HepG2 (cell line): ENCODE results near the gene CENPB. TPM values are rescaled to one million over a fixed set of nuclear protein-coding genes. Genes with fewer than 3 reads are reported as not detected.
A peak's percentile ranks its signal among the peaks of the same experiment; 100 is the strongest.

ENCODE experiments used
- ATAC-seq: fragments of 200-7000 bp; cut with Tn5 transposase; 3 replicates; pipeline ENCODE4 v1.9.1; 2020; ENCODE audit warnings: mild to moderate bottlenecking, moderate library complexity
- BruUV-seq: library from RNA; stranded (reverse); fragments of 400-500 nt; replicated peaks from 2 replicates; lab custom pipeline; 2021; lab: Mats Ljungman, UMichigan
- CTCF ChIA-PET: fragments of 300-600 bp; formaldehyde crosslinking; extraction: SDS; loops from one replicate; lab custom pipeline; 2021; ENCODE audit warnings: low total read pairs, inconsistent platforms, low intra/inter-chr PET ratio; lab: Yijun Ruan, JAX
- POLR2A ChIA-PET: fragments of 350-600 bp; sonication (Branson Sonifier 250); formaldehyde crosslinking; loops from one replicate; lab custom pipeline; 2020; ENCODE audit warnings: antibody characterized with exemption, inconsistent platforms; lab: Yijun Ruan, JAX
- DNase-seq: peaks from one replicate; pipeline ENCODE4 v3.0.0-alpha.2; 2015; ENCODE audit warnings: low spot score
- FAIRE-seq: peaks from 3 replicates; lab custom pipeline; 2011; peaks lifted over from hg19 to GRCh38; lab: Jason Lieb, UNC
- H2AFZ ChIP-seq: one replicate; pipeline ENCODE4 v1.6.1; 2011; ENCODE audit warnings: low read length, inconsistent platforms
- H3K27ac ChIP-seq: fragments of 300-600 bp; 3 replicates; pipeline ENCODE4 v1.8.0; 2011; ENCODE audit warnings: mixed run types, mild to moderate bottlenecking, mixed read lengths, low read length, inconsistent platforms; ENCODE audit not compliant: insufficient read depth; ENCODE audit errors: extremely low read length
- H3K27me3 ChIP-seq, 2 experiments: fragments of 200-600 bp in 1 of 2; 2 replicates in 1 of 2; 3 replicates in 1 of 2; pipeline versions ENCODE4 v1.6.0 to v1.8.0; 2011; ENCODE audit warnings: low read length in 2 of 2, mild to moderate bottlenecking in 2 of 2, moderate library complexity in 2 of 2, inconsistent platforms in 1 of 2; ENCODE audit not compliant: insufficient read depth in 2 of 2, control insufficient read depth in 1 of 2
- H3K36me3 ChIP-seq, 2 experiments: fragments of 200-600 bp in 1 of 2; replicated peaks in 1 of 2; 2 replicates in 1 of 2; 3 replicates in 1 of 2; pipeline versions ENCODE4 v1.5.1 to v1.8.0; 2011; ENCODE audit warnings: low read length in 2 of 2, inconsistent platforms in 1 of 2; ENCODE audit not compliant: insufficient read depth in 2 of 2, control insufficient read depth in 1 of 2
- H3K4me1 ChIP-seq: 2 replicates; pipeline ENCODE4 v1.5.1; 2012; ENCODE audit warnings: low read length, inconsistent platforms; ENCODE audit not compliant: insufficient read depth
- H3K4me2 ChIP-seq: 2 replicates; pipeline ENCODE4 v1.6.0; 2011; ENCODE audit warnings: low read depth, low read length, inconsistent platforms
- H3K4me3 ChIP-seq, 3 experiments: fragments of 200-600 bp in 1 of 3; sonication (generic), shearing (Covaris generic) in 1 of 3; replicated peaks in 1 of 3; 2 replicates each; pipeline ENCODE4 v1.5.1; 2011 to 2016; ENCODE audit warnings: low read length in 3 of 3, inconsistent platforms in 2 of 3, low read depth in 2 of 3, mild to moderate bottlenecking in 2 of 3, control low read depth in 1 of 3, mixed read lengths in 1 of 3; ENCODE audit not compliant: insufficient read depth in 1 of 3
- H3K79me2 ChIP-seq: one replicate; pipeline ENCODE4 v1.6.1; 2011; ENCODE audit warnings: low read length, inconsistent platforms; ENCODE audit not compliant: insufficient read depth
- H3K9ac ChIP-seq: 2 replicates; pipeline ENCODE4 v1.6.0; 2011; ENCODE audit warnings: mild to moderate bottlenecking, low read depth, low read length, inconsistent platforms; ENCODE audit not compliant: insufficient read depth
- H3K9me3 ChIP-seq: 2 replicates; pipeline ENCODE4 v1.5.1; 2012; ENCODE audit warnings: mild to moderate bottlenecking, low read length
- H4K20me1 ChIP-seq: 2 replicates; pipeline ENCODE4 v1.6.0; 2011; ENCODE audit warnings: inconsistent platforms, mild to moderate bottlenecking, low read length, moderate library complexity; ENCODE audit not compliant: insufficient read depth
- CHCHD3 ChIP-seq: sonication (generic); formaldehyde crosslinking; IDR thresholded peaks from 2 replicates; pipeline ENCODE4 v1.8.0; 2022; ENCODE audit warnings: mild to moderate bottlenecking, missing genetic modification reagents, moderate library complexity
- FOXC1 ChIP-seq: sonication (generic); formaldehyde crosslinking; IDR thresholded peaks from 2 replicates; pipeline ENCODE4 v1.8.0; 2022; ENCODE audit warnings: mild to moderate bottlenecking, missing genetic modification reagents, borderline replicate concordance
- HOXD1 ChIP-seq: sonication (generic); formaldehyde crosslinking; IDR thresholded peaks from 2 replicates; pipeline ENCODE4 v1.5.0; 2020; ENCODE audit warnings: missing genetic modification reagents
- KAT8 ChIP-seq: IDR thresholded peaks from 2 replicates; pipeline ENCODE4 v1.6.1; 2016; ENCODE audit warnings: missing genetic modification reagents, missing compliant biosample characterization
- KDM5B ChIP-seq: sonication (generic); formaldehyde crosslinking; IDR thresholded peaks from 2 replicates; pipeline ENCODE4 v1.4.0; 2020; ENCODE audit warnings: missing genetic modification reagents, mild to moderate bottlenecking, borderline replicate concordance
- SMAD1 ChIP-seq: sonication (generic); formaldehyde crosslinking; IDR thresholded peaks from 2 replicates; pipeline ENCODE4 v1.4.0; 2020; ENCODE audit warnings: missing genetic modification reagents, low read depth, mild to moderate bottlenecking, borderline replicate concordance
- ZBTB7A ChIP-seq: sonication (generic); formaldehyde crosslinking; IDR thresholded peaks from 2 replicates; pipeline ENCODE4 v1.8.0; 2022; ENCODE audit warnings: mild to moderate bottlenecking, missing genetic modification reagents
- ZFP1 ChIP-seq: IDR thresholded peaks from 2 replicates; pipeline ENCODE4 v1.6.1; 2016
- ZFP90 ChIP-seq: sonication (generic); formaldehyde crosslinking; IDR thresholded peaks from 2 replicates; pipeline ENCODE4 v1.8.0; 2022; ENCODE audit warnings: missing genetic modification reagents, mild to moderate bottlenecking, inconsistent platforms, borderline replicate concordance
- ZNF432 ChIP-seq: sonication (generic); formaldehyde crosslinking; IDR thresholded peaks from 2 replicates; pipeline ENCODE4 v1.5.0; 2020; ENCODE audit warnings: missing genetic modification reagents, mild to moderate bottlenecking, borderline replicate concordance
- ZNF598 ChIP-seq: sonication (generic); formaldehyde crosslinking; IDR thresholded peaks from 2 replicates; pipeline ENCODE4 v1.5.1; 2020; ENCODE audit warnings: mild to moderate bottlenecking, missing genetic modification reagents, borderline replicate concordance
- ZNF614 ChIP-seq: IDR thresholded peaks from 2 replicates; pipeline ENCODE4 v1.6.1; 2018; ENCODE audit warnings: missing biosample characterization, missing genetic modification reagents, inconsistent platforms, borderline replicate concordance
- ZNF75D ChIP-seq: sonication (generic); formaldehyde crosslinking; IDR thresholded peaks from 2 replicates; pipeline ENCODE4 v1.8.1; 2023; ENCODE audit warnings: missing genetic modification reagents, mild to moderate bottlenecking, borderline replicate concordance
- WGBS: methylation state at CpG from one replicate; pipeline ENCODE4 v1.1.6; 2017; ENCODE audit warnings: low lambda C conversion rate; 5-methylcytosine and 5-hydroxymethylcytosine counted together
- in situ Hi-C: cut with HindIII; loops from 2 replicates; pipeline ENCODE4 v1.10.0; 2017; ENCODE audit warnings: low pct_unique_long_range_greater_than_20kb; ENCODE audit not compliant: extremely low pct_ligation_motif_present
- intact Hi-C: fragments of 100-400 bp; cut with micrococcal nuclease; formaldehyde crosslinking; loops from one replicate; pipeline ENCODE4 v1.10.0; 2022; ENCODE audit not compliant: unreplicated experiment
- polyA plus RNA-seq, 8 experiments: library from polyadenylated mRNA; depleted of rRNA in 3 of 8; stranded (reverse) in 7 of 8; unstranded in 1 of 8; fragments of >200 nt; fragmentation: Illumina TruSeq in 4 of 8; extraction: Trizol in 4 of 8; gene quantifications; 2 replicates each; pipeline versions ENCODE4 v1.2.1 to v1.2.3, GENCODE V29; 2011 to 2016; ENCODE audit warnings: low read depth in 4 of 8, missing spikeins in 1 of 8, mixed read lengths in 1 of 8; ENCODE audit not compliant: insufficient read depth in 1 of 8
- total RNA-seq, 5 experiments: library from RNA; depleted of rRNA; stranded (reverse); fragments of >200 nt; fragmentation: Illumina TruSeq; extraction: Trizol; gene quantifications; 2 replicates each; pipeline ENCODE4 v1.2.3, GENCODE V29; 2016; ENCODE audit warnings: low read depth in 1 of 5
- TF ChIP-seq, protein P1 (sequence below): sonication (generic); formaldehyde crosslinking; IDR thresholded peaks from 2 replicates; pipeline ENCODE4 v1.4.0; 2020; ENCODE audit warnings: mild to moderate bottlenecking, missing genetic modification reagents
- TF ChIP-seq, protein P2 (sequence below): sonication (generic); formaldehyde crosslinking; IDR thresholded peaks from 2 replicates; pipeline ENCODE4 v1.5.1; 2020; ENCODE audit warnings: mild to moderate bottlenecking, missing genetic modification reagents, borderline replicate concordance
- TF ChIP-seq, protein P3 (sequence below): sonication (generic); formaldehyde crosslinking; IDR thresholded peaks from 2 replicates; pipeline ENCODE4 v1.5.1; 2020; ENCODE audit warnings: mild to moderate bottlenecking, missing genetic modification reagents
- TF ChIP-seq, protein P4 (sequence below): sonication (generic); formaldehyde crosslinking; IDR thresholded peaks from 2 replicates; pipeline ENCODE4 v1.8.0; 2022; ENCODE audit warnings: missing genetic modification reagents, mild to moderate bottlenecking, borderline replicate concordance
- TF ChIP-seq, protein P5 (sequence below): sonication (generic); formaldehyde crosslinking; IDR thresholded peaks from 2 replicates; pipeline ENCODE4 v1.9.0; 2021; ENCODE audit warnings: missing genetic modification reagents, borderline replicate concordance

CENPB gene
- total and polyA plus RNA-seq, 2 of the 13 experiments (the other 11 are each of a cell fraction or from before 2014, with no cell fraction given), result 10.4 to 54.5 TPM

- Histone ChIP-seq H3K79me2 (peaks cover 20% of the 10 kb centered on the region), H3K4me1 (peaks cover 44% of the 10 kb centered on the region), H2AFZ (peak overlapping the region; percentile 6), H3K9me3 (no peaks in the 10 kb centered on the region), H3K36me3 (peaks cover 14 to 26% of the 10 kb centered on the region in 2 experiments), H3K27ac (peak overlapping the region; percentile 66), H3K27me3 (no peaks in the 10 kb centered on the region; a peak in 1 of 5 replicates), H3K9ac (peak overlapping the region; percentile 77), H3K4me3 (peak overlapping the region; percentile 76 to 88 (median 85)), H4K20me1 (no peaks in the 10 kb centered on the region), H3K4me2 (peak overlapping the region; percentile 95)
- TSS peak; percentile 64 for BruUV-seq
- in situ Hi-C loops (no loop called here), intact Hi-C loops (no loop called here)
- WGBS, result 39% methylated on average over 5 of the region's 5 CpGs
- ChIA-PET CTCF (interaction anchor here (1.3 kb wide), 1 partner anchor 23 kb away, joined by 3 read pairs; the partner anchor contains the start of gene AP5S1), POLR2A (interaction anchor here (3.1 kb wide), 1 partner anchor 22 kb away, joined by 31 read pairs; the partner anchor contains the start of gene AP5S1)
- no peak for FAIRE-seq
- peak; percentile 3 for ATAC-seq
- no peak for DNase-seq
- TF ChIP-seq, protein P1, sequence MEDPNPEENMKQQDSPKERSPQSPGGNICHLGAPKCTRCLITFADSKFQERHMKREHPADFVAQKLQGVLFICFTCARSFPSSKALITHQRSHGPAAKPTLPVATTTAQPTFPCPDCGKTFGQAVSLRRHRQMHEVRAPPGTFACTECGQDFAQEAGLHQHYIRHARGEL (CRISPR knock-in tag), result no peak
- no peak for TF ChIP-seq ZNF614 (CRISPR knock-in tag)
- TF ChIP-seq, protein P2, sequence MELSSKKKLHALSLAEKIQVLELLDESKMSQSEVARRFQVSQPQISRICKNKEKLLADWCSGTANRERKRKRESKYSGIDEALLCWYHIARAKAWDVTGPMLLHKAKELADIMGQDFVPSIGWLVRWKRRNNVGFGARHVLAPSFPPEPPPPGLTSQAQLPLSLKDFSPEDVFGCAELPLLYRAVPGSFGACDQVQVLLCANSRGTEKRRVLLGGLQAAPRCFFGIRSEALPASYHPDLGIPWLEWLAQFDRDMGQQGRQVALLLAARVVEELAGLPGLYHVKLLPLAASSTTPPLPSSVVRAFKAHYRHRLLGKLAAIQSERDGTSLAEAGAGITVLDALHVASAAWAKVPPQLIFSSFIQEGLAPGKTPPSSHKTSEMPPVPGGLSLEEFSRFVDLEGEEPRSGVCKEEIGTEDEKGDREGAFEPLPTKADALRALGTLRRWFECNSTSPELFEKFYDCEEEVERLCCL (CRISPR knock-in tag), result peak; percentile 73; the same call in 1 of the 2 replicates
- no peak for TF ChIP-seq ZNF432 (CRISPR knock-in tag)
- TF ChIP-seq ZNF598 (CRISPR knock-in tag), result no peak
- no peak for TF ChIP-seq ZNF75D (CRISPR knock-in tag)
- TF ChIP-seq, protein P3, sequence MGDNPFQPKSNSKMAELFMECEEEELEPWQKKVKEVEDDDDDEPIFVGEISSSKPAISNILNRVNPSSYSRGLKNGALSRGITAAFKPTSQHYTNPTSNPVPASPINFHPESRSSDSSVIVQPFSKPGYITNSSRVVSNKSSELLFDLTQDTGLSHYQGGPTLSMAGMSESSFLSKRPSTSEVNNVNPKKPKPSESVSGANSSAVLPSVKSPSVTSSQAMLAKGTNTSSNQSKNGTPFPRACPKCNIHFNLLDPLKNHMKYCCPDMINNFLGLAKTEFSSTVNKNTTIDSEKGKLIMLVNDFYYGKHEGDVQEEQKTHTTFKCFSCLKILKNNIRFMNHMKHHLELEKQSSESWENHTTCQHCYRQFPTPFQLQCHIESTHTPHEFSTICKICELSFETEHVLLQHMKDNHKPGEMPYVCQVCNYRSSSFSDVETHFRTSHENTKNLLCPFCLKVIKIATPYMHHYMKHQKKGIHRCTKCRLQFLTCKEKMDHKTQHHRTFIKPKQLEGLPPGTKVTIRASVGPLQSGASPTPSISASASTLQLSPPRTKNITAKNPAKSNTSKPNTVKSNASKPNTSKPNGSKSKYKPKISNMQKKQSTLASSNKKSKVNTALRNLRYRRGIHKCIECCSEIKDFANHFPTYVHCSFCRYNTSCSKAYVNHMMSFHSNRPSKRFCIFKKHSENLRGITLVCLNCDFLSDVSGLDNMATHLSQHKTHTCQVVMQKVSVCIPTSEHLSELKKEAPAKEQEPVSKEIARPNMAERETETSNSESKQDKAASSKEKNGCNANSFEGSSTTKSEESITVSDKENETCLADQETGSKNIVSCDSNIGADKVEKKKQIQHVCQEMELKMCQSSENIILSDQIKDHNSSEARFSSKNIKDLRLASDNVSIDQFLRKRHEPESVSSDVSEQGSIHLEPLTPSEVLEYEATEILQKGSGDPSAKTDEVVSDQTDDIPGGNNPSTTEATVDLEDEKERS, result peak; percentile 65; the same call in 1 of the 2 replicates
- no peak for TF ChIP-seq ZBTB7A
- TF ChIP-seq CHCHD3 (CRISPR knock-in tag), result no peak
- no peak for TF ChIP-seq FOXC1 (CRISPR knock-in tag)
- no peak for TF ChIP-seq HOXD1 (CRISPR knock-in tag)
- TF ChIP-seq ZFP1 (CRISPR knock-in tag), result no peak
- no peak for TF ChIP-seq KDM5B (CRISPR knock-in tag)
- TF ChIP-seq, protein P4, sequence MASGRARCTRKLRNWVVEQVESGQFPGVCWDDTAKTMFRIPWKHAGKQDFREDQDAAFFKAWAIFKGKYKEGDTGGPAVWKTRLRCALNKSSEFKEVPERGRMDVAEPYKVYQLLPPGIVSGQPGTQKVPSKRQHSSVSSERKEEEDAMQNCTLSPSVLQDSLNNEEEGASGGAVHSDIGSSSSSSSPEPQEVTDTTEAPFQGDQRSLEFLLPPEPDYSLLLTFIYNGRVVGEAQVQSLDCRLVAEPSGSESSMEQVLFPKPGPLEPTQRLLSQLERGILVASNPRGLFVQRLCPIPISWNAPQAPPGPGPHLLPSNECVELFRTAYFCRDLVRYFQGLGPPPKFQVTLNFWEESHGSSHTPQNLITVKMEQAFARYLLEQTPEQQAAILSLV, result no peak
- TF ChIP-seq KAT8 (CRISPR knock-in tag), result no peak; the same call in 1 of the 2 replicates
- TF ChIP-seq, protein P5, sequence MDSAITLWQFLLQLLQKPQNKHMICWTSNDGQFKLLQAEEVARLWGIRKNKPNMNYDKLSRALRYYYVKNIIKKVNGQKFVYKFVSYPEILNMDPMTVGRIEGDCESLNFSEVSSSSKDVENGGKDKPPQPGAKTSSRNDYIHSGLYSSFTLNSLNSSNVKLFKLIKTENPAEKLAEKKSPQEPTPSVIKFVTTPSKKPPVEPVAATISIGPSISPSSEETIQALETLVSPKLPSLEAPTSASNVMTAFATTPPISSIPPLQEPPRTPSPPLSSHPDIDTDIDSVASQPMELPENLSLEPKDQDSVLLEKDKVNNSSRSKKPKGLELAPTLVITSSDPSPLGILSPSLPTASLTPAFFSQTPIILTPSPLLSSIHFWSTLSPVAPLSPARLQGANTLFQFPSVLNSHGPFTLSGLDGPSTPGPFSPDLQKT (CRISPR knock-in tag), result no peak
- TF ChIP-seq SMAD1 (CRISPR knock-in tag), result no peak
- TF ChIP-seq ZFP90 (CRISPR knock-in tag), result no peak
Observed at GRCh38 chr20:3797226-3797545, 10.6 kb upstream of the CENPB start.
